Nephron progenitor cell (in vitro differentiated cells): ENCODE measurements around the gene RPL35.
"Not testable (repeated sequence)": the region's sequence is repeated elsewhere in the genome, so short reads cannot be mapped to it uniquely, and the experiment has no call there.

Experiments used
- DNase-seq: peaks from one replicate; pipeline ENCODE4 v3.0.0; 2021
- H3K27ac Mint-ChIP-seq: 2 replicates; pipeline ENCODE4 v1.8.0; 2021; ENCODE audit warnings: mild to moderate bottlenecking, moderate library complexity, mixed read lengths
- H3K27me3 Mint-ChIP-seq: 2 replicates; pipeline ENCODE4 v1.8.0; 2021; ENCODE audit warnings: mild to moderate bottlenecking, low read depth, mixed read lengths; ENCODE audit not compliant: poor library complexity
- H3K36me3 Mint-ChIP-seq: 2 replicates; pipeline ENCODE4 v1.8.0; 2021; ENCODE audit warnings: low read depth, mixed read lengths
- H3K4me1 Mint-ChIP-seq: 2 replicates; pipeline ENCODE4 v1.8.0; 2021; ENCODE audit warnings: mixed read lengths
- H3K4me3 Mint-ChIP-seq: 2 replicates; pipeline ENCODE4 v1.8.0; 2021; ENCODE audit warnings: mild to moderate bottlenecking, moderate library complexity, mixed read lengths
- H3K9me3 Mint-ChIP-seq: 2 replicates; pipeline ENCODE4 v1.8.0; 2021; ENCODE audit warnings: mild to moderate bottlenecking, moderate library complexity, mixed read lengths
- CTCF ChIP-seq: fragments of 200-600 bp; sonication (generic); IDR thresholded peaks from 2 replicates; pipeline ENCODE4 v1.5.0; 2021; ENCODE audit warnings: antibody characterized with exemption

Gene RPL35

GRCh38 chr9:124852829-124853531, 8.8 kb downstream of the RPL35 start, which contains the start of gene WDR38:
TSS of gene WDR38 (plus strand) at chr9:124853460. CDS start at chr9:124853532, 72 bp downstream.
- peaks cover 2% of the 10 kb centered on the region for H3K27me3 Mint-ChIP-seq
- no peaks in the 10 kb centered on the region for H3K9me3 Mint-ChIP-seq
- peak; percentile 98 for TF ChIP-seq CTCF
- H3K36me3 Mint-ChIP-seq, result peaks cover 7% of the 10 kb centered on the region
- peak within 1 kb of the TSS; percentile 71 for H3K4me3 Mint-ChIP-seq
- peaks cover 16% of the 10 kb centered on the region for H3K4me1 Mint-ChIP-seq
- H3K27ac Mint-ChIP-seq, result no peak within 1 kb of the TSS
- DNase-seq, result peak; percentile 85

- TF ChIP-seq CTCF, result no peak
- Mint-ChIP-seq H3K4me1 (peaks cover 16% of the 10 kb centered on the region), H3K4me3 (peak overlapping the region; percentile 71), H3K27me3 (peaks cover 7% of the 10 kb centered on the region), H3K27ac (no peak overlapping the region), H3K9me3 (no peaks in the 10 kb centered on the region), H3K36me3 (no peaks in the 10 kb centered on the region)
- no peak for DNase-seq
Measured at GRCh38 chr9:124852121-124852828, 9.5 kb downstream of the RPL35 start.

GRCh38 chr9:124849801-124850200, 12.0 kb downstream of the RPL35 start:
- peaks cover 7% of the 10 kb centered on the region for H3K27me3 Mint-ChIP-seq
- no peak for TF ChIP-seq CTCF
- H3K4me1 Mint-ChIP-seq, result peaks cover 20% of the 10 kb centered on the region
- H3K27ac Mint-ChIP-seq, result peak overlapping the region; percentile 42
- H3K36me3 Mint-ChIP-seq, result no peaks in the 10 kb centered on the region
- no peak for DNase-seq
- no peaks in the 10 kb centered on the region for H3K9me3 Mint-ChIP-seq
- H3K4me3 Mint-ChIP-seq, result no peak overlapping the region

- peaks cover 12% of the 10 kb centered on the region for H3K27me3 Mint-ChIP-seq
- no peak overlapping the region for H3K4me3 Mint-ChIP-seq
- no peak for DNase-seq
- no peaks in the 10 kb centered on the region for H3K36me3 Mint-ChIP-seq
- TF ChIP-seq CTCF, result no peak
- no peak overlapping the region for H3K27ac Mint-ChIP-seq
- H3K9me3 Mint-ChIP-seq, result no peaks in the 10 kb centered on the region
- peaks cover 26% of the 10 kb centered on the region for H3K4me1 Mint-ChIP-seq
Measured at GRCh38 chr9:124846969-124847368, 14.8 kb downstream of the RPL35 start.

- not testable (repeated sequence) for H3K9me3 Mint-ChIP-seq, H3K27ac Mint-ChIP-seq, DNase-seq, H3K36me3 Mint-ChIP-seq, H3K4me3 Mint-ChIP-seq
- Mint-ChIP-seq H3K27me3 (peaks cover 12% of the 10 kb centered on the region), H3K4me1 (peaks cover 26% of the 10 kb centered on the region)
Measured at GRCh38 chr9:124846467-124846866, 15.3 kb downstream of the RPL35 start.

GRCh38 chr9:124844291-124844690, 17.5 kb downstream of the RPL35 start:
- H3K36me3 Mint-ChIP-seq, result no peaks in the 10 kb centered on the region
- H3K9me3 Mint-ChIP-seq, result no peaks in the 10 kb centered on the region
- no peak overlapping the region for H3K4me3 Mint-ChIP-seq
- H3K27ac Mint-ChIP-seq, result no peak overlapping the region
- no peak for TF ChIP-seq CTCF
- H3K27me3 Mint-ChIP-seq, result peaks cover 9% of the 10 kb centered on the region
- no peak for DNase-seq
- H3K4me1 Mint-ChIP-seq, result peaks cover 30% of the 10 kb centered on the region
